ENCODE data around the gene ABCA12. TPM values are rescaled to one million over a fixed set of nuclear protein-coding genes. Genes with fewer than 3 reads are reported as not detected.

The ABCA12 gene
- total RNA-seq, 1 donor from 2014 or later: 7.7 TPM

DNA sequence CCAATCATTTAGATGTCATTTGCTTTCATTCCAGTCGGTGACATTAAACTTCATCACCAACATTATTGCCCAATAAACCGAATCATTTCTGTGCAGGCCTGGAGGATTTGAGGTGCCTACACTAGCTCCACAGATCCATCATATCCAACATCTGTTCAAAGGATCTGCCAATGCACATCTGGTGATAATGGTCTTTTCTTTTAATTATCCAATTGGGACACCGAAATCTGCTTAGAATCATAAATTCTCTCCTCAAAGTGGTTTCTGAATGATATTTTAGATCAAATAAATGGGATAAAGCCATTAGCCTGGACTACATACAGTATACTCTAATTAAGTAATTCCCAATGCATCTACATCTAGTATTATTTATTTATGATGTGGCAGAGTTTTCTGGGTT lies 85.6 kb downstream of the ABCA12 start:
- Histone ChIP-seq H3K4me3 (ENCODE audit: low read depth, low read length) (no peak overlapping the region), H3K27me3 (ENCODE audit: control insufficient read depth, insufficient read depth, low read length) (no peaks in the 10 kb centered on the region), H3K36me3 (ENCODE audit: control insufficient read depth, insufficient read depth, low read length) (no peaks in the 10 kb centered on the region)
- TF ChIP-seq, protein P1, sequence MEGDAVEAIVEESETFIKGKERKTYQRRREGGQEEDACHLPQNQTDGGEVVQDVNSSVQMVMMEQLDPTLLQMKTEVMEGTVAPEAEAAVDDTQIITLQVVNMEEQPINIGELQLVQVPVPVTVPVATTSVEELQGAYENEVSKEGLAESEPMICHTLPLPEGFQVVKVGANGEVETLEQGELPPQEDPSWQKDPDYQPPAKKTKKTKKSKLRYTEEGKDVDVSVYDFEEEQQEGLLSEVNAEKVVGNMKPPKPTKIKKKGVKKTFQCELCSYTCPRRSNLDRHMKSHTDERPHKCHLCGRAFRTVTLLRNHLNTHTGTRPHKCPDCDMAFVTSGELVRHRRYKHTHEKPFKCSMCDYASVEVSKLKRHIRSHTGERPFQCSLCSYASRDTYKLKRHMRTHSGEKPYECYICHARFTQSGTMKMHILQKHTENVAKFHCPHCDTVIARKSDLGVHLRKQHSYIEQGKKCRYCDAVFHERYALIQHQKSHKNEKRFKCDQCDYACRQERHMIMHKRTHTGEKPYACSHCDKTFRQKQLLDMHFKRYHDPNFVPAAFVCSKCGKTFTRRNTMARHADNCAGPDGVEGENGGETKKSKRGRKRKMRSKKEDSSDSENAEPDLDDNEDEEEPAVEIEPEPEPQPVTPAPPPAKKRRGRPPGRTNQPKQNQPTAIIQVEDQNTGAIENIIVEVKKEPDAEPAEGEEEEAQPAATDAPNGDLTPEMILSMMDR (IDR thresholded peaks at IDR 0.05; ENCODE audit: insufficient read depth, low read length, poor library complexity, severe bottlenecking): no peak
- DNase-seq (ENCODE audit: low read depth): no peak

DNA sequence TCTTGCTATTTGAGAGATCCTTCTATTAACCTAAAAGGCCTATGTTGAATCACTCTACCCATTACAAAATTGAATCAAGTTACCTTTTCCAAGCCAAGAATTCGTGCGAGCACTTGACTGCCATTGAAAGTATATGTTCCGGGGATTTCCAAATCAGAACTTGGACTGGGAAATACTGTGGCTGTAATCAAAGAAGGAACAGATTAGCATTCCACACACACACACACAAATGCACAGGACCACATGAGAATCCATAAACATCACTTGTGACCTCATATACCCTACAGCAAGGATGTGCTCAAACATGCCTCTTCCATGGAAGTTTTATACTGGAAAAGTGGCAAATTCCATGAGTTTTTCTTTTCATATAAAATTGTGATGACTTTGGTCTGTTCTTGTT lies 86.0 kb downstream of the ABCA12 start:
- DNase-seq (ENCODE audit: low read depth): no peak
- TF ChIP-seq, protein P1 (IDR thresholded peaks at IDR 0.05; ENCODE audit: insufficient read depth, low read length, poor library complexity, severe bottlenecking): no peak
- Histone ChIP-seq H3K36me3 (ENCODE audit: control insufficient read depth, insufficient read depth, low read length) (no peaks in the 10 kb centered on the region), H3K27me3 (ENCODE audit: control insufficient read depth, insufficient read depth, low read length) (no peaks in the 10 kb centered on the region), H3K4me3 (ENCODE audit: low read depth, low read length) (no peak overlapping the region)

DNA sequence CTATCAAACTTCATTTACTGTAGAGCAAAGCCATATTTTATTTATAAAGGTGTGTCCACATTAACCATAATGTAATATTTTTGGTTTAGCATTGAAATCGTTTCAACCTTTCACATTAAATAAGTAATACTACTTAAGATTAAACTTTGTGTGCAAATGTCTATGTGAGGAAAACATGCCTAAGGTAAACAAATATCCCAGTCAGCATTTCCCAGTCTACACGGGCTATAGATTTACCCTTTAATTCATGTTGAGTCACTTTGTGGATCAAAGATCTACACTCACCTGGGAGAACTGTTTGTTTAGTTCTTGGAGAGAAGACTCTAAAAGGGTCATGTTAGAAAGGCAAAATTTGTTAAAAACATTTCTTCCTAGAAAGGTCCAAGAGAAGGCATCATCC lies 89.1 kb downstream of the ABCA12 start:
- Histone ChIP-seq H3K36me3 (ENCODE audit: control insufficient read depth, insufficient read depth, low read length) (no peaks in the 10 kb centered on the region), H3K27me3 (ENCODE audit: control insufficient read depth, insufficient read depth, low read length) (no peaks in the 10 kb centered on the region), H3K4me3 (ENCODE audit: low read depth, low read length) (no peak overlapping the region)
- DNase-seq (ENCODE audit: low read depth): no peak
- TF ChIP-seq, protein P1 (IDR thresholded peaks at IDR 0.05; ENCODE audit: insufficient read depth, low read length, poor library complexity, severe bottlenecking): no peak

DNA sequence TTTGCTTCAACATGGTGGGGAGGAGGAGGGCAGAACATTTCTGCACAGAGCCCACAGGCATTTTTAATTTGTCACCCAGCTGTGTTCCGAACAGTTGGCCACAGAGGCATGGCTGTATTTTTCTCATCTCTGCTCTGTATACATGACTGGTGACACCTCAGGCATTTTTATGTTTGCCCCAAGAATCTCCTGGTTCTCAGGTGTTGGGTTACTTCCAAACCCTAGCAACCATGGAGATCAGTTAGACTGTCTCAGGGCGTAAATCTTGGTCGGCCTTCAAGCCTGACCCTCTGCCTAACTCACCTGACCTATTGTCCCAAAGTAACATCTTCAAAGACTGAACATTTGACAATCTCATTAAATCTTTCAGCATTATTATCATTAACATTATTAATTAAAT lies 100.0 kb downstream of the ABCA12 start:
- DNase-seq (ENCODE audit: low read depth): no peak
- no peaks in the 10 kb centered on the region for H3K27me3 ChIP-seq (ENCODE audit: control insufficient read depth, insufficient read depth, low read length)
- no peaks in the 10 kb centered on the region for H3K36me3 ChIP-seq (ENCODE audit: control insufficient read depth, insufficient read depth, low read length)
- H3K4me3 ChIP-seq (ENCODE audit: low read depth, low read length): no peak overlapping the region
- TF ChIP-seq, protein P1 (IDR thresholded peaks at IDR 0.05; ENCODE audit: insufficient read depth, low read length, poor library complexity, severe bottlenecking): no peak

DNA sequence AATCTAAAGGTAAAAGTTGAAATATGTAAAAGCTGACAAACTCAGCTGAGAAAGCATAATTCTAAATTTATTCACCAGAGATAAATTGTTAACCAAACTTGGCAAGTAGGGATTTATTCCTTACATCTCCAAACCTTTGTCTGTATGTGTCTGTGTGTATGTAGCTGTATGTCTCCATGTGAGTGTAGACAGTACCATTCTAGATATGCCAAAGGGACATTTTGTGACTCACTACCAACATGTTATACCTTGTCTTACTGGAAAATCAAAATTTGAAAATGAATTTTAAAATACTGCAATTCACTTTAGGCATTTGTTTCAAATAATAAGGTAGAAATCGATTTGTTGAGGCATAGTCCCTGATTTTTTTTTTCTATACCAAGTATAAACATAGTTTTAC lies 102.1 kb downstream of the ABCA12 start:
- Histone ChIP-seq H3K36me3 (ENCODE audit: control insufficient read depth, insufficient read depth, low read length) (no peaks in the 10 kb centered on the region), H3K4me3 (ENCODE audit: low read depth, low read length) (no peak overlapping the region), H3K27me3 (ENCODE audit: control insufficient read depth, insufficient read depth, low read length) (no peaks in the 10 kb centered on the region)
- no peak for DNase-seq (ENCODE audit: low read depth)
- TF ChIP-seq, protein P1 (IDR thresholded peaks at IDR 0.05; ENCODE audit: insufficient read depth, low read length, poor library complexity, severe bottlenecking): no peak

DNA sequence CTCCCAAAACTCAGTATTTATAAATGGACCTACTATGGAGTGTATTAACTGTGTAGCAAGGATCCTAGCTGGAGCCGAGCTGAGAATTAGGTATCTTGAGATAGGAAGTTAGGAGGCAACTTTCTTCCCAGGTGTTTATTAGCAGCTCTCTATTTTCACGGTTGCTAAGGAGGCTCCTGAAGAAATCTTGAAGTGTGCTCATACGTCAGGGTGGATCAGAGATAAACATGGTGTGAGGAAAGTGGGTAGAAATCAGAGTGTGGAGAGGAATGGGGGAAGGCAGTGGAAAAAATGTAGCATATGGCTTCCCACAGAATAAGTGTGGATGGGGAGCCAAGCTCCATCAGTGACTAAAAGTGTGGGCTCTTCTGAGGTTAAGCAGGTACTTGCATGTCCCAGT lies 104.3 kb downstream of the ABCA12 start:
- no peaks in the 10 kb centered on the region for H3K36me3 ChIP-seq (ENCODE audit: control insufficient read depth, insufficient read depth, low read length)
- no peak overlapping the region for H3K4me3 ChIP-seq (ENCODE audit: low read depth, low read length)
- DNase-seq (ENCODE audit: low read depth): no peak
- H3K27me3 ChIP-seq (ENCODE audit: control insufficient read depth, insufficient read depth, low read length): no peaks in the 10 kb centered on the region
- TF ChIP-seq, protein P1 (IDR thresholded peaks at IDR 0.05; ENCODE audit: insufficient read depth, low read length, poor library complexity, severe bottlenecking): no peak

All from kidney epithelial cell (primary cell).